HUES48 (cell line): ENCODE data around the gene ICAM2.
"Not testable (repeated sequence)": the region's sequence is repeated elsewhere in the genome, so short reads cannot be mapped to it uniquely, and the experiment has no call there.

Experiments used
- H3K27ac ChIP-seq: one replicate; pipeline ENCODE4 v1.7.0; 2013; ENCODE audit warnings: low read depth, low read length, inconsistent platforms
- H3K27me3 ChIP-seq: 2 replicates; pipeline ENCODE4 v1.6.1; 2013; ENCODE audit warnings: mild to moderate bottlenecking, low read length; ENCODE audit not compliant: control insufficient read depth, insufficient read depth
- H3K36me3 ChIP-seq: 2 replicates; pipeline ENCODE4 v1.6.1; 2013; ENCODE audit warnings: low read length; ENCODE audit not compliant: control insufficient read depth, insufficient read depth
- H3K4me1 ChIP-seq: 2 replicates; pipeline ENCODE4 v1.6.1; 2013; ENCODE audit warnings: mild to moderate bottlenecking, low read length; ENCODE audit not compliant: control insufficient read depth, insufficient read depth
- H3K4me3 ChIP-seq: 2 replicates; pipeline ENCODE4 v1.5.1; 2013; ENCODE audit warnings: mild to moderate bottlenecking, low read depth, low read length
- H3K9ac ChIP-seq: 2 replicates; pipeline ENCODE4 v1.6.1; 2013; ENCODE audit warnings: mild to moderate bottlenecking, low read depth, low read length, moderate library complexity
- H3K9me3 ChIP-seq: 2 replicates; pipeline ENCODE4 v1.6.1; 2013; ENCODE audit warnings: low read length; ENCODE audit not compliant: control insufficient read depth, insufficient read depth

ICAM2 gene

DNA sequence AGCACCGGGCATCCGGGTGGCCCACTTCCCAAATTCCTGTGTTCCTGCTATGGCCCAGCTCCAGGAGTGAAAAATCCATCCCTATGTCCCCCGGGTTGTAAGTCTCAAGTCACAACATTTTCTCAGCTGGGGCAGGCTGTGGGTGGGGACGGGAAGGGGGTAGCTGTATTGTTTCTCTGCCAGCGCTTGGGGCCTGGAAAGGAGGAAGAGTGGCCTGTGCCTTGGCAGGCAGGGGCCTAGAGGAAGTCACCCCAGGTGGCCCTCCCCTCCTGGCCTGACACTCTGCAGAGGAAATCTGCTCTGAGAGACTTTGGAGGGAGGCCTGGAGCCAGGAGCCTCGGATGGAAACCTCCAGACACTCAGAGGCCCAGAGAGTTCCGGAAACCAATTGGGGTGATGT, 37.1 kb downstream of the ICAM2 start:
- H3K9me3 ChIP-seq, result peaks cover 6% of the 10 kb centered on the region; the same call in 1 of the 2 replicates
- no peak overlapping the region for H3K9ac ChIP-seq
- H3K36me3 ChIP-seq, result no peaks in the 10 kb centered on the region
- H3K4me1 ChIP-seq, result no peaks in the 10 kb centered on the region
- H3K27me3 ChIP-seq, result no peaks in the 10 kb centered on the region
- no peak overlapping the region for H3K27ac ChIP-seq
- H3K4me3 ChIP-seq, result no peak overlapping the region

DNA sequence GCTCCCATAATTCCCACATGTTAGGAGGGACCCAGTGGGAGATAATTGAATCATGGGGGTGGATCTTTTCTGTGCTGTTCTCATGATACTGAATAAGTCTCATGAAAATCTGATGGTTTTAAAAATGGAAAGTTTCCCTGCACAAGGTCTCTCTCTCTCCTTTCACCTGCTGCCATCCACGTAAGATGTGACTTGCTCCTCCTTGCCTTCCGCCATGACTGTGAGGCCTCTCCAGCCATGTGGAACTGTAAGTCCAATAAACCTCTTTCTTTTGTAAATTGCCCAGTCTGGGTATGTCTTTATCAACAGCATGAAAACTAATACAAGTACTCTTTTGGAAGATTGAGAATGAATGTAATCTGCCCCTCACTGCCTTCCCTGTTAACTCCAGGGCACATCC, 37.8 kb downstream of the ICAM2 start:
- H3K4me1 ChIP-seq, H3K9ac ChIP-seq, H3K4me3 ChIP-seq, H3K9me3 ChIP-seq, H3K27ac ChIP-seq, H3K27me3 ChIP-seq, H3K36me3 ChIP-seq: not testable (repeated sequence)

DNA sequence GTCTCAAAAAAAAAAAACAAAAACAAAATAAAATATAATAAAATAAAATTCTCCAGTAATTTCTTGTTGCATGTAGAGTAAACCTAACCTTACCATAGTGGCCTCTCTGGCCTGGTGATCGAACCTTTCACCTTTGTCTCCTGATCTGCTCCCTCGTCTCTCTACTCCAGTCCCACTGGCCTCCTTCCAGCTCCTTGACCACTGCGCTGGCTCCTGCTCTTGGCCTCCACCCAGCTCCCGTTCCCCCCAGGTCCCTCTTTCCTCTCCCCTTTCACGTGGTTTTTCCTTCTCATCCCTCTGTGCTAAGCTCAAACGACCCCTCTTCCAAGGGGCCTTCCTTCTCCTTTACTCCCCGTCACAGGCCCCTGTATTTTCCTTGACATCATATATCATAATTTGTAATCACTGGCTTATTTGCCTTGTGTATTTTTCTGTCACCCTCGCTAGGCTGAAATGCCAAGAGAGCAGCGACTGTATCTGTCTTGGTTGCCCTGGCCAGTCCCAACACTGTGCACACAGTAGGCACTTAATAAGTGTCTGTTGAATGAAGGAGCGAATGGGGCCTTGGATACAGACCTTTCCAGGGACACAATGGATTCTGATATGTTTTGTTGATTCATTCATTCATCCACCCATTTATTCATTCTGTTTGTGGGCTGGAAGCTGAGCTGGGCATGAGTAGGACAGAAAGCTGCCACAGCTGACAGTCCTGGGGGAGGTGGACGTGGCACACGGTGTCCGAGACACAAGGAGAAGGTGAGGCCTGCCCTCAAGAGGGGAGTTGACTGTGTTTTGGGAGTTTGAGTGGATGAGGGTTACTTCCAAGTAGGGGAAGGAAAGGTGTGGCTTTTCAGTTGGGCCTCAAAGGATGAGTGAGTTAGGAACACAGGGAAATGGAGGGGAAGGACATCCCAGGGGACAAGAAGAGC, 41.9 kb downstream of the ICAM2 start:
- peaks cover 6% of the 10 kb centered on the region; the same call in 1 of the 2 replicates for H3K9me3 ChIP-seq
- no peaks in the 10 kb centered on the region for H3K27me3 ChIP-seq
- no peak overlapping the region for H3K4me3 ChIP-seq
- no peak overlapping the region for H3K9ac ChIP-seq
- H3K36me3 ChIP-seq, result no peaks in the 10 kb centered on the region
- H3K27ac ChIP-seq, result no peak overlapping the region
- no peaks in the 10 kb centered on the region for H3K4me1 ChIP-seq

DNA sequence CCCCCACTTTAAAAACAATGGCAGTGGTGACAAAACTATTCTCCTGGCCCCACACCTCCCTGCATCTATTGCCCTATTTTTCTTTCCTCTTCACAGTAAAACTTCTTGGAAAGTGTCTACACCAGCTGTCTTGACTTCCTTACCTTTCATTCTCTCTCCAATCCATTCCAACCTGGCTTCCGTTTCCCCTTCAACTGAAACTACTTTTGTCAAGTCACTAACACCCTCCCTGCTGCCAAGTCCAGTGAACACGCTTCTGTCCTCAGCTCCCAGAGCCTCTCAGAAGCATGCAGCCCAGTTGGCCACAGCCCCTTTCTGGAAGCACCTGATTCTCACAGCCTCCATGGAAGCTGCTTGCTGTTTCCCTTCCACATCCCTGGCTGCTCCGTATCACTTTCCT, 43.7 kb downstream of the ICAM2 start:
- H3K27ac ChIP-seq, result no peak overlapping the region
- H3K36me3 ChIP-seq, result no peaks in the 10 kb centered on the region
- no peaks in the 10 kb centered on the region for H3K4me1 ChIP-seq
- H3K4me3 ChIP-seq, result no peak overlapping the region
- 0 out of 2 replicates have a peak, but pooled peaks cover 2% of the 10 kb centered on the region for H3K9me3 ChIP-seq
- no peaks in the 10 kb centered on the region for H3K27me3 ChIP-seq
- H3K9ac ChIP-seq, result no peak overlapping the region

DNA sequence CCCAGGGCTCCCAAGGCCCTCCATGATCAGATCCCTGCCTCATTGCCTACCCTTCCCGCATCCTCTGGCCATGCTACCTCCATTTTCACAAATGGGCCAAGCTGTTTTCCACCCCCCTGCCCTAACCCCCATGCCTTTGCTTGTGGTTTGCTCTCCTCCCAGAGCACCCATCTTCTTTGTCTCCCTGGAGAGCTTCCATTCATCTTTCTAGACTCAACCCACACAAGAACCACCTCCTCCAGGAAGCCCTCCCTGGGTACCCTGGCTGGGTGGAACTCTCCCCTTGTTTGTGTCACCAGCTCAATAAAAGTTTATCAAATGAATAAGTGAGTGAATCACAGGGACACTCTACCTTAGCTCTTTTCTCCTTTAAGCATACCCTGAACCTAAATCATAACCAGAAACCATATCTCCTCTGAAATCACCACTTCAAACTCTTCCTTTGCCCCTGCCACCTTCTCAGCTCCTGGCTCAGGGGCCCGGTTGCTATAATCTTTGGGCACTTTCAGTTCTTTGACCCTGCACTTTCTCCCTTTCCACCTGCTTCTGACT, 44.8 kb downstream of the ICAM2 start:
- Histone ChIP-seq H3K9me3 (no peaks in the 10 kb centered on the region), H3K36me3 (no peaks in the 10 kb centered on the region), H3K4me3 (no peak overlapping the region), H3K27ac (no peak overlapping the region), H3K9ac (no peak overlapping the region), H3K4me1 (no peaks in the 10 kb centered on the region), H3K27me3 (no peaks in the 10 kb centered on the region)

GRCh38 chr17:63974594-63975192, 45.7 kb downstream of the ICAM2 start:
- H3K4me1 ChIP-seq, result no peaks in the 10 kb centered on the region
- H3K36me3 ChIP-seq, result no peaks in the 10 kb centered on the region
- no peak overlapping the region for H3K4me3 ChIP-seq
- H3K9ac ChIP-seq, result no peak overlapping the region
- no peaks in the 10 kb centered on the region for H3K9me3 ChIP-seq
- no peak overlapping the region for H3K27ac ChIP-seq
- no peaks in the 10 kb centered on the region for H3K27me3 ChIP-seq

- no peak overlapping the region for H3K4me3 ChIP-seq
- H3K36me3 ChIP-seq, result no peaks in the 10 kb centered on the region
- H3K27me3 ChIP-seq, result no peaks in the 10 kb centered on the region
- no peaks in the 10 kb centered on the region for H3K4me1 ChIP-seq
- no peaks in the 10 kb centered on the region for H3K9me3 ChIP-seq
- no peak overlapping the region for H3K9ac ChIP-seq
- H3K27ac ChIP-seq, result no peak overlapping the region
These were observed 46.4 kb downstream of the ICAM2 start for GRCh38 chr17:63973930-63974593.

DNA sequence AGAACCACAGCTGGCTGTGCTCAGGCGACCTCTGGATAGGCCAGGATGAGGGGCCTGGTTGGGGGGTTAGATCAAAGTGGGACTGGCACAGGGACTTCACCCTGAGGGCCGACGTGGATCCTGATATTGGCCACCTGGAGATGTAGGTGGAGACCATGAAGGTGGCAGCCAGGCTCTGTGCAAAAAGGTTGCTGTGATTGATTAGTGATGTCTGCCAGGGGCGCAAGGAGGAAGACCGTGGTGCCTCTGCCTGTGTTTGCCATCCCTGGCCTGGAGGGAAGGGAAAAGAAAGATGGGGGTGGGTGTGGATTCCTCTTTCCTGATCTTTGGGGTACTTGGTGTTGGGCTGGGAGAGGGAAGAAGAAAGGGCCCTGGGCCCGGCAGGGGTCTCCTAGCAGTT, 47.2 kb downstream of the ICAM2 start:
- no peaks in the 10 kb centered on the region for H3K9me3 ChIP-seq
- no peaks in the 10 kb centered on the region for H3K27me3 ChIP-seq
- H3K4me3 ChIP-seq, result no peak overlapping the region
- H3K27ac ChIP-seq, result no peak overlapping the region
- H3K36me3 ChIP-seq, result no peaks in the 10 kb centered on the region
- no peak overlapping the region for H3K9ac ChIP-seq
- no peaks in the 10 kb centered on the region for H3K4me1 ChIP-seq

- H3K27me3 ChIP-seq, result no peaks in the 10 kb centered on the region
- H3K4me1 ChIP-seq, result no peaks in the 10 kb centered on the region
- no peaks in the 10 kb centered on the region for H3K36me3 ChIP-seq
- no peak within 1 kb of the TSS for H3K9ac ChIP-seq
- no peak within 1 kb of the TSS for H3K4me3 ChIP-seq
- no peaks in the 10 kb centered on the region for H3K9me3 ChIP-seq
- H3K27ac ChIP-seq, result no peak within 1 kb of the TSS
These were observed 47.6 kb downstream of the ICAM2 start, which contains the start of gene SCN4A for GRCh38 chr17:63972796-63973195. Gene SCN4A, minus strand, starts transcription at chr17:63972918. Its CDS starts 77 bp downstream, at chr17:63972841.

DNA sequence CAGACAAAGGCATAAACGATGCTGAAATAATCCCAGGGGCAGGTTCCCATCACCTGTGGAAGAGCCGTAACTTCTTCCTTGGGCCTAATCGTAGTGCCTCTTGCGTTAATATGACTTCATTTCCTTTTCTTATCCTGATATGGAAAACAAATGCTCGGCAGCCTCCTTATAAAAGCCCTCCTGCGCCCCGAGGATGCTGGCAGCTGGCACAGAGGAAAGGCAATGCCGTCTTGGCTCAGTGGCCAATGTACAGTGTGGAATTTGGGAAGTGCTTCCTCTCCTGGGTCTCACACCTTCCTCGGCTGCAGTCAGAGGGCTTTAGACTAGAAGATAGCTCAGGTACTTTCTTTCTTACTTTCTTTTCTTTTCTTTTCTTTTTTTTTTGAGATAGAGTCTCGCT, 51.2 kb downstream of the ICAM2 start:
- Histone ChIP-seq H3K36me3 (no peaks in the 10 kb centered on the region), H3K9me3 (no peaks in the 10 kb centered on the region), H3K4me1 (no peaks in the 10 kb centered on the region), H3K27me3 (no peaks in the 10 kb centered on the region), H3K27ac (no peak overlapping the region), H3K4me3 (no peak overlapping the region), H3K9ac (no peak overlapping the region)
